ENCODE data around the gene SPSB3.

The SPSB3 gene

GRCh38 chr16:1784977-1785845 lies 2.8 kb upstream of the SPSB3 start:
- Histone ChIP-seq H3K4me3 (no peak overlapping the region), H3K27ac (no peak overlapping the region)
- DNase-seq (ENCODE audit: low spot score), result no peak
- TF ChIP-seq, protein P1, sequence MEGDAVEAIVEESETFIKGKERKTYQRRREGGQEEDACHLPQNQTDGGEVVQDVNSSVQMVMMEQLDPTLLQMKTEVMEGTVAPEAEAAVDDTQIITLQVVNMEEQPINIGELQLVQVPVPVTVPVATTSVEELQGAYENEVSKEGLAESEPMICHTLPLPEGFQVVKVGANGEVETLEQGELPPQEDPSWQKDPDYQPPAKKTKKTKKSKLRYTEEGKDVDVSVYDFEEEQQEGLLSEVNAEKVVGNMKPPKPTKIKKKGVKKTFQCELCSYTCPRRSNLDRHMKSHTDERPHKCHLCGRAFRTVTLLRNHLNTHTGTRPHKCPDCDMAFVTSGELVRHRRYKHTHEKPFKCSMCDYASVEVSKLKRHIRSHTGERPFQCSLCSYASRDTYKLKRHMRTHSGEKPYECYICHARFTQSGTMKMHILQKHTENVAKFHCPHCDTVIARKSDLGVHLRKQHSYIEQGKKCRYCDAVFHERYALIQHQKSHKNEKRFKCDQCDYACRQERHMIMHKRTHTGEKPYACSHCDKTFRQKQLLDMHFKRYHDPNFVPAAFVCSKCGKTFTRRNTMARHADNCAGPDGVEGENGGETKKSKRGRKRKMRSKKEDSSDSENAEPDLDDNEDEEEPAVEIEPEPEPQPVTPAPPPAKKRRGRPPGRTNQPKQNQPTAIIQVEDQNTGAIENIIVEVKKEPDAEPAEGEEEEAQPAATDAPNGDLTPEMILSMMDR (IDR thresholded peaks at IDR 0.05), result no peak

GRCh38 chr16:1781758-1782407 lies 488 bp downstream of the SPSB3 start:
- peak overlapping the region; percentile 84 to 94 for H3K27ac ChIP-seq
- peak overlapping the region; percentile 99 for H3K4me3 ChIP-seq
- DNase-seq (ENCODE audit: low spot score), result no peak
- TF ChIP-seq, protein P1 (IDR thresholded peaks at IDR 0.05), result no peak

GRCh38 chr16:1781254-1781653 lies 1.1 kb downstream of the SPSB3 start:
- Histone ChIP-seq H3K4me3 (peak overlapping the region; percentile 99), H3K27ac (peak overlapping the region in 1 of 2 donors; percentile 94)
- no peak for DNase-seq (ENCODE audit: low spot score)
- TF ChIP-seq, protein P1 (IDR thresholded peaks at IDR 0.05), result no peak

DNA sequence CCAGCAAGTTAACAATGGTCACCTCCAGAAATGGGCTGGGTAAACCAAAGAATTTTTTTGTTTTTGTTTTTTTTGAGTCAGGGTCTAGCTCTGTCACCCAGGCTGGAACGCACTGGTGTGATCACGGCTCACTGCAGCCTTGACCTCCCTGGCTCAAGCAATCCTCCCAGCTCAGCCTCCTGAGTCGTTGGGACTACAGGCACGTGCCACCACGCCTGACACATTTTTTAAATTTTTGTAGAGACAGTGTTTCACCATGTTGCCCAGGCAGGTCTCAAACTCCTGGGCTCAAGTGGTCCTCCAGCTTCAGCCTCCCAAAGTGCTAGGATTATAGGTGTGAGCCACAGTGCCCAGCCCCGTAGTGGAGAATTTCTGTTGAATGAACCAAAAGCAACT lies 1.7 kb downstream of the SPSB3 start:
- Histone ChIP-seq H3K27ac (no peak overlapping the region), H3K4me3 (peak overlapping the region; percentile 99)
- DNase-seq (ENCODE audit: low spot score), result no peak
- TF ChIP-seq, protein P1 (IDR thresholded peaks at IDR 0.05), result no peak

DNA sequence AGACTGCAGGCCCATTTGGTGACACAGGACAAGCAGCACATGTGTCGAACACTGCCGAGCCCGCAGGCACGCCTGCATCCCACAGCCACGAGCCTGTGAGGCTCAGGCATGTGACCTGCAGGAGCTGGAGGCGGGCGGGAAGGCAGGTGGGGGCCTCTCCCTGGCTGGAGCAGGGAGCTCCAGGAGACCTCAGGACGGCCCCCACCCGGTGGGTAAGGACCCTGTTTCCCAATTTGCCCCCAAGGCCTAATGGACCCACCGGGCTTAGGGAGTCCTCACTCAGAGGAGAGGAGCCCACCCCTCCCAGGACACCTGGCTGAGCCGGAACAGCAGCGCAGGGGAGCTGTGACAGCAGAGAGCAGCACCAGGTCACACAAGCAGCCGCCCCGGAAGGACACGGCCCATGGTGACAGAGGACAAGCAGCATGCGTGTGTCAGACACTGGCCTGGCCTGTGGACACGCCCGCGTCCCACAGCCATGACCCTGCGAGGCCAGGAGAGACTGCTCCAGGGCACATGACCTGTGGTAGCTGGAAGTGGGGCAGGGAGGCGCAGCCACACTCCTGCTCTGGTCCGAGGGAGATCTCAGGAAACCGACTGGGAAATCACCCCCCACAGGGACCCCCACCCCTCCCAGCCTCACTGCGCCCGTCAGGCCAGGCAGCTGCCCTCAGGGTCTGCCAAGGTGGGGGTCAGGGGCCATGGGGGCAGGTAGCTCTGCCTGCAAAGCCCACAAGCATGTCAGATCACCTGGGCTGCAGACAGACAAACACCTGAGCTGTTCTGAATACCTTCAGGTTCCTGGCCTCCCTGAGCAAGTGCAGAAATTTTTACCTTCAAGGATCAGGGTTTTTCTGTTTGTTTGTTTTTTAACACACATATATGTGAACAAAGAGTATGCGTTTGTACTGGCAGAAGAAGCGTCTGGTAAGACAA lies 2.4 kb downstream of the SPSB3 start:
- no peak overlapping the region for H3K4me3 ChIP-seq
- H3K27ac ChIP-seq, result no peak overlapping the region
- TF ChIP-seq, protein P1 (IDR thresholded peaks at IDR 0.05), result no peak
- DNase-seq (ENCODE audit: low spot score), result no peak

DNA sequence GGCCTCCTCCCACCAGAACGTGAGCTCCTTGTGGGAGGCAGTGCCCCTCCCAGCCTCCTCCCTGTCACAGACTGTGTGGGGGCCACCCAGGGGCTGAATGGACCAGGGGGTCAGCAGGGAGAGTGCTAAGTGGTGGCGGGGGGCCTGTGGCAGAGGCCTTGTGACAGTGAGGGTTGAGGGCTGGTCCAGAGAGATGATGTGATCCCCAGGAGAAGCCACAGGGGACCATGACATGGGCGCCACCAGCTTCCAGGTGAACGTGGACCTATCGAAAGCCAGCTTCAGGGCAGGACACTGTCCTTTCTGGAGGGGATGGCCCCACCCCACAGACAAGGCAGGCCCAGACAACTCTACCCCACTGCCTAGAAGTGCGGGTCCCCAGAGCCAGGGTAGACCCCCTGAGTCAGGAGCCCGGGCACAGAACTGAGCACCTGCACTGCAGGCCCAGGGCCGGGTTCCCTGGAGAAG lies 3.1 kb downstream of the SPSB3 start:
- no peak for DNase-seq (ENCODE audit: low spot score)
- no peak overlapping the region for H3K4me3 ChIP-seq
- TF ChIP-seq, protein P1 (IDR thresholded peaks at IDR 0.05), result no peak
- H3K27ac ChIP-seq, result no peak overlapping the region
